Embryonic facial prominence (tissue), 1 donor: Measurements from ENCODE around the gene CHST15.

ENCODE experiments used
- DNase-seq: peaks from one replicate; pipeline ENCODE4 v3.0.0-alpha.2; 2016; ENCODE audit errors: extremely low spot score

Gene CHST15

DNA sequence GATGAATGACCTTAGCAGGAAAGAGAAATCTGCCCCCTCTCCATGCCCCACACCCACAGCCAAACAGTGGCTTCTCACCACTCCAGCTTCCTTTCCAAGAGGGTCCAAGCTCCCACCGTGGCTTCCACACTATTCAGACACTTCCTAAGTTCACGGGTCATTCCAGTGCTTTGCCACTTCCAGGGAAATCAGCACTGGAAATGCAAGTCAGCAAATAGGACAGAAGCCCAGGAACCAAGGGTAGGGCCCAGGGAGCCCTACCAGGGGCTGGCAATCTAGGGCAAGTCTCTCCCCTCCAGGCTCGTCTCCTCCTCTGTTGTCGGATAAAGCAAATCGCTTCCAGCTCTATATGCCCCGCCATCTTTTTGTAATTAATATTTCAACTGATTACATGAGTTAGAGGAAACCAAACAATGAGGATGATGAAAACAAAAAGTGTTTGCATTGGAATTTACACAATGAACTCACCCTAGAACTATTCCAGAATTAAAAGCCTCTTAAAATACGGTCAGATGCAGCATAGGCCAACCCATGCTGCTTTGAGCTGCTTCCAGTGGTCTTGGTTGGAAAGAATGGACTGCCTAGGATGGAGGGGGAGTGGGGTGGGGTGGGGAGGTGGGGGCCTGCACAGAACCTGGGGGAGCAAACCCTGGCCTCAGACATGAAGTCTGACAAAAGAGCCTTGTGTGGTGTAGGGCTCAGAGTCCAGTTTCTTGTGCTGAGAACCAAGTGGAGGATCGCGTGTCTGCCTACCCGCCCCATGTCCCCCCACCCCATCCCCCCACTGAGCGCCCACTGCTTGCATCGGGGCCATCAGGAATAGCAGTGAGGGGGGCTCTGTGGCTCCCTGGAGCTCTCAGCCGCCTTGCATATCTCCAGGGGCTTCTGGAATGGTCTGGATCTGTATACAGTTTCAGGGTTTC, 127.2 kb downstream of the CHST15 start:
- DNase-seq, result no peak

DNA sequence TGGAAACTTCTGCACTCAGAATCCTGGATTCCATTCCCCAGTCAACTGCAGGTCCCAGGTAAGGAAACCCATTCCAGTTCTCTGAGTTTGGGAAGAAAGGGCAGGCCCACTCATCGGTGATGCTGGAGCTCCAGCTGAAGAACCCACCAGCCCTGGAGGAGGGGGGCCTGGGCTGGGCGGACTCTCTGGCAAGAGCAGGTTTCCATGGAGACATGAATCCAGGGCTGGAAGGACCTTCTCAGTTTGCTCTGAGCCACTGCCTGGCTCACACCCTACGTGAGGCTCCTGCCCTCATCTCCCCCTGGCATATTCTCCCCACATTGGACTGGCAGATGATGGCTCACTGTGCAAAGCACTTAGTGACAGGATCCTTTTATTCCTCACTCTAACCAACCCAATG, 128.4 kb downstream of the CHST15 start:
- no peak for DNase-seq

DNA sequence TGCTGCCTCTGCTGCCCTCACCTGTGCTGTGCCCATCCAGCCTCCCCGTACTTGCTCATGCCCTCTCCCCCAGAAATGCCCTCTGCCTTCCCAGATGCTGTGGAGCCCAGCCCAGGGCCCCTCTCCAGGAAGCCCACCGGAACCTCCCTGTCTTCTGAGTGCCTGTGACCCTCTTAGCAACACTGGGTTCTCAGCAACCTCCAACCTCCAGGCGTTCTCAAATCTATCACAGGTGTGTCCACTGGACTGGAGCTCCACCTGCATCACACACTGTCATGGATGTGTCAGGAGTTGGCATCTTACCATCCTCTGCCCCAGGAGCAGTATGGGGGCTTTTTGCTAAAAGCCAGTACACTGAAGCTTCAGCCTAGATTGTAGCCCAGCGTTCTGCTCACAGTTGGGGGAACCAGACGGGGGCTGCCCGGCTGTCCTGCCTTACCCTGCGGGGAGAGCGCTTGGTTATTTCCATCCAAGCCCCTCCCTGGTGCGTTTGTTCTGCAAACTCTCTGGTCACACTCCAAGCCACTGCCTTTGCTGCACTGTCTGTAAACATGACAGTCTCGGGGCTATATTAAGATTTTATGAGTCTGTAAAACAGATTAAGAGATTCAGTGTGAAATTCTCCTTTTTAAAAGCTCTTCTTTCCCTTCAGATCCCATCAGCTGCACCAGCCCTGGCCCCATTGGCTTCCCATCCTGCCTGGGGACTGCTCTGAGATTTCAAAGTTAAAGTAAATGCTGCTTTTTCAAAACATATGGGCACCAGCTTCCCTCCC, 130.5 kb downstream of the CHST15 start:
- DNase-seq, result no peak

DNA sequence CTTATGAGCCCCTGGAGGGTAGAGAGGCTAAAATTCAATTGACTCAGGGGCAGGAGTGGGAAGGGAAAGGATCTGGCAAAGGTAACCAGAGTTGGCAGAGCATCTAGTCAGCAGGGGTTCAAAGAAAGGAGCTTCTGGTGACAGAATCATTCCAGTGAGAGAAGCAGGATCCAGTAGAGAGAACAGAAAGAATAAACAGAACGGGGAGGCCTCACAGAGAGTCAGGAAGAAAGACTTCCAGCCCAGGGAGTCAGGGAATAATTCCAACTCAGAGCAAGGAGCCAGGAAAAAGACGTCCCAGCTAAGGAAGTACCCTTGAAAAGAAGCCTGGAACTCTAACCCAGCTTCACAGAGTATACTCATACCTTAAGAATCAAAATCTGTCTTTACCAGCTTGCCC, 135.2 kb downstream of the CHST15 start:
- no peak for DNase-seq
